ENCODE data around the gene ZBTB25.

Gene ZBTB25

DNA sequence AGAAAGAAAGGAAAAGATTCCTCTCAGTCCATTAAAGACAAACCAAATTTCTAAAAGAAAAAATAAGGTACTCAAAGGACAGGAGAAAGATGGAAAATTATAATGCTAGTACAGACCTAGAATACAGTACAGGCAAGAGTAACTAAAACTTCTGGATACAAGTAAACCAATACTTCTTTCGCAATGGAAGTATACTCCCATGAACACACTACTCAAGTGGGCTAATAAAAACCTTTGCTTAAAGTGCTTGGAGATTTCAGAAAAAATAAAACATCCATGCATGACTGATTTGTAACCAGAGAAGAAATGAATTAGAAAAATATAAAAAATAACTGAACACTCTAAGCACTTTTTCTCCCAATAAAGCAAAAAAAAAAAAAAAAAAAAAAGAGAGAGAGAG lies 3.5 kb downstream of the ZBTB25 start:
- Histone ChIP-seq H3K9me3 (ENCODE audit: control insufficient read depth, low read length) (no peaks in the 10 kb centered on the region), H3K36me3 (ENCODE audit: control insufficient read depth, insufficient read depth, low read length) (no peaks in the 10 kb centered on the region), H3K4me3 (ENCODE audit: low read depth, low read length) (no peak overlapping the region), H3K4me2 (ENCODE audit: low read length) (no peak overlapping the region), H2AFZ (no peak overlapping the region), H3K27ac (no peak overlapping the region), H3K4me1 (peaks cover 29% of the 10 kb centered on the region), H3K9ac (no peak overlapping the region), H3K79me2 (peaks cover 14% of the 10 kb centered on the region), H3K27me3 (ENCODE audit: control insufficient read depth, insufficient read depth, low read length) (no peaks in the 10 kb centered on the region)
- TF ChIP-seq, protein P1, sequence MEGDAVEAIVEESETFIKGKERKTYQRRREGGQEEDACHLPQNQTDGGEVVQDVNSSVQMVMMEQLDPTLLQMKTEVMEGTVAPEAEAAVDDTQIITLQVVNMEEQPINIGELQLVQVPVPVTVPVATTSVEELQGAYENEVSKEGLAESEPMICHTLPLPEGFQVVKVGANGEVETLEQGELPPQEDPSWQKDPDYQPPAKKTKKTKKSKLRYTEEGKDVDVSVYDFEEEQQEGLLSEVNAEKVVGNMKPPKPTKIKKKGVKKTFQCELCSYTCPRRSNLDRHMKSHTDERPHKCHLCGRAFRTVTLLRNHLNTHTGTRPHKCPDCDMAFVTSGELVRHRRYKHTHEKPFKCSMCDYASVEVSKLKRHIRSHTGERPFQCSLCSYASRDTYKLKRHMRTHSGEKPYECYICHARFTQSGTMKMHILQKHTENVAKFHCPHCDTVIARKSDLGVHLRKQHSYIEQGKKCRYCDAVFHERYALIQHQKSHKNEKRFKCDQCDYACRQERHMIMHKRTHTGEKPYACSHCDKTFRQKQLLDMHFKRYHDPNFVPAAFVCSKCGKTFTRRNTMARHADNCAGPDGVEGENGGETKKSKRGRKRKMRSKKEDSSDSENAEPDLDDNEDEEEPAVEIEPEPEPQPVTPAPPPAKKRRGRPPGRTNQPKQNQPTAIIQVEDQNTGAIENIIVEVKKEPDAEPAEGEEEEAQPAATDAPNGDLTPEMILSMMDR (IDR thresholded peaks at IDR 0.05): no peak

- H3K9me3 ChIP-seq (ENCODE audit: control insufficient read depth, low read length): no peaks in the 10 kb centered on the region
- no peak overlapping the region for H3K9ac ChIP-seq
- no peaks in the 10 kb centered on the region for H3K27me3 ChIP-seq (ENCODE audit: control insufficient read depth, insufficient read depth, low read length)
- no peak overlapping the region for H3K4me2 ChIP-seq (ENCODE audit: low read length)
- peaks cover 13% of the 10 kb centered on the region for H3K79me2 ChIP-seq
- no peak overlapping the region for H2AFZ ChIP-seq
- H3K36me3 ChIP-seq (ENCODE audit: control insufficient read depth, insufficient read depth, low read length): no peaks in the 10 kb centered on the region
- H3K4me1 ChIP-seq: peaks cover 32% of the 10 kb centered on the region
- TF ChIP-seq, protein P1 (IDR thresholded peaks at IDR 0.05): no peak
- no peak overlapping the region for H3K27ac ChIP-seq
- H3K4me3 ChIP-seq (ENCODE audit: low read depth, low read length): no peak overlapping the region
These were observed 6.9 kb downstream of the ZBTB25 start for GRCh38 chr14:64496764-64497163.

- no peaks in the 10 kb centered on the region for H3K27me3 ChIP-seq (ENCODE audit: control insufficient read depth, insufficient read depth, low read length)
- no peak overlapping the region for H3K4me2 ChIP-seq (ENCODE audit: low read length)
- no peak overlapping the region for H3K9ac ChIP-seq
- H3K36me3 ChIP-seq (ENCODE audit: control insufficient read depth, insufficient read depth, low read length): no peaks in the 10 kb centered on the region
- peaks cover 22% of the 10 kb centered on the region for H3K4me1 ChIP-seq
- H3K9me3 ChIP-seq (ENCODE audit: control insufficient read depth, low read length): no peaks in the 10 kb centered on the region
- H3K4me3 ChIP-seq (ENCODE audit: low read depth, low read length): no peak overlapping the region
- H3K79me2 ChIP-seq: peaks cover 9% of the 10 kb centered on the region
- TF ChIP-seq, protein P1 (IDR thresholded peaks at IDR 0.05): no peak
- H2AFZ ChIP-seq: no peak overlapping the region
- no peak overlapping the region for H3K27ac ChIP-seq
These were observed 8.4 kb downstream of the ZBTB25 start for GRCh38 chr14:64495252-64495651.

- H3K27ac ChIP-seq: peak overlapping the region; percentile 43
These were observed 10.2 kb downstream of the ZBTB25 start for GRCh38 chr14:64493455-64493854.

DNA sequence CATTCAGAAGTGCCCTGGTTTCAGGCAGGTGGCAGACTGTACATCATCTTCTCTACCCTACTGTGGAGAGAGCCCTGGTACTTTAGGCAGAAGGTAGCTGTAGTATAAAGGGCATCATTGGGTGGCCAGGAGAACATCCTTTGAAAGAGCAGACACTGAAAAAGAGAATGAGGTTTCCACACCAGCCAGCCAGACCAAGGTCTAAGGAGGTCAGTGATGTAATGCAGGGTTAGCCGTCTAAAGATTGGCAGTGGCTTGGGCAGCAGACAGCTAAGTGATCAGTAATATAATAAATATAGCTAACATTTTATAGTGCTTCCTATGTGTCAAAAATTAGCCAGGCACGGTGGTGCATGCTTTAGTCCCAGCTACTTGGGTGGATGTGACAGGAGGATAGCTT lies 12.0 kb downstream of the ZBTB25 start:
- H3K4me2 ChIP-seq (ENCODE audit: low read length): no peak overlapping the region
- no peaks in the 10 kb centered on the region for H3K36me3 ChIP-seq (ENCODE audit: control insufficient read depth, insufficient read depth, low read length)
- no peak overlapping the region for H3K27ac ChIP-seq
- H3K4me1 ChIP-seq: peaks cover 13% of the 10 kb centered on the region
- H3K27me3 ChIP-seq (ENCODE audit: control insufficient read depth, insufficient read depth, low read length): no peaks in the 10 kb centered on the region
- H2AFZ ChIP-seq: no peak overlapping the region
- no peaks in the 10 kb centered on the region for H3K9me3 ChIP-seq (ENCODE audit: control insufficient read depth, low read length)
- no peak overlapping the region for H3K4me3 ChIP-seq (ENCODE audit: low read depth, low read length)
- no peak overlapping the region for H3K9ac ChIP-seq
- TF ChIP-seq, protein P1 (IDR thresholded peaks at IDR 0.05): no peak
- no peaks in the 10 kb centered on the region for H3K79me2 ChIP-seq

More at GRCh38 chr14:64493455-64493854, 10.2 kb downstream of the ZBTB25 start:
- TF ChIP-seq, protein P1 (IDR thresholded peaks at IDR 0.05): no peak
- Histone ChIP-seq H3K4me1 (peaks cover 15% of the 10 kb centered on the region), H3K79me2 (no peaks in the 10 kb centered on the region), H2AFZ (peak overlapping the region; percentile 25), H3K9me3 (ENCODE audit: control insufficient read depth, low read length) (no peaks in the 10 kb centered on the region), H3K36me3 (ENCODE audit: control insufficient read depth, insufficient read depth, low read length) (no peaks in the 10 kb centered on the region), H3K4me2 (ENCODE audit: low read length) (no peak overlapping the region), H3K27me3 (ENCODE audit: control insufficient read depth, insufficient read depth, low read length) (no peaks in the 10 kb centered on the region), H3K4me3 (ENCODE audit: low read depth, low read length) (no peak overlapping the region), H3K9ac (no peak overlapping the region)

Data from parathyroid adenoma (tissue), 2 donors.